A549 treated with DMSO at 1 μM for 4 hours (cell line): ENCODE measurements around the gene GAS2. TPM values are rescaled to one million over a fixed set of nuclear protein-coding genes. Genes with fewer than 3 reads are reported as not detected.

Experiments
- total RNA-seq: library from RNA; stranded (reverse); fragments of 200-300 nt; extraction: Qiagen RNA extraction; gene quantifications from 5 replicates; pipeline ENCODE4 v1.2.3, GENCODE V29; 2022; ENCODE audit warnings: low read depth

The GAS2 gene
- total RNA-seq: 0.56 to 1.3 TPM (median 1.0 TPM) in 5 replicates

DNA sequence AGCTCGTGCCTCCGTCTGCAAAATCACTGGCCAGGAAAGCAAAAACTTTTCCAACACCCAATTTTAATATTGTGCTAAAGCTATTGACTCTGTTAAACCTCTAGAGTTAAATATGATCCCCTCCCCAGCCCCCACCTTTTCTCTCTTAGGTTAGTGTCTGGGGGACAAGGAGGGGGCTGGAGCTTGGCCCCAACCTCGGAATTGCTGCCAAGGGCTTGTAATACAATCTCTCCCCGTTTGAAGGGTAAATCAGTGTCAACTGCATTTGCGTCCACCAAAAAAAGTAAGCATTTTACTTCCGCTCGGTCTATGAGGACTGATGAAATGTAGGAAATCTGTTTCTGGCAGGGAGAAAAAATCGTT, at the start of gene GAS2:
Gene GAS2, plus strand, starts transcription at position 287 of the 363 bp plus-strand sequence. CDS start 8,259 bp downstream, outside the sequence.

DNA sequence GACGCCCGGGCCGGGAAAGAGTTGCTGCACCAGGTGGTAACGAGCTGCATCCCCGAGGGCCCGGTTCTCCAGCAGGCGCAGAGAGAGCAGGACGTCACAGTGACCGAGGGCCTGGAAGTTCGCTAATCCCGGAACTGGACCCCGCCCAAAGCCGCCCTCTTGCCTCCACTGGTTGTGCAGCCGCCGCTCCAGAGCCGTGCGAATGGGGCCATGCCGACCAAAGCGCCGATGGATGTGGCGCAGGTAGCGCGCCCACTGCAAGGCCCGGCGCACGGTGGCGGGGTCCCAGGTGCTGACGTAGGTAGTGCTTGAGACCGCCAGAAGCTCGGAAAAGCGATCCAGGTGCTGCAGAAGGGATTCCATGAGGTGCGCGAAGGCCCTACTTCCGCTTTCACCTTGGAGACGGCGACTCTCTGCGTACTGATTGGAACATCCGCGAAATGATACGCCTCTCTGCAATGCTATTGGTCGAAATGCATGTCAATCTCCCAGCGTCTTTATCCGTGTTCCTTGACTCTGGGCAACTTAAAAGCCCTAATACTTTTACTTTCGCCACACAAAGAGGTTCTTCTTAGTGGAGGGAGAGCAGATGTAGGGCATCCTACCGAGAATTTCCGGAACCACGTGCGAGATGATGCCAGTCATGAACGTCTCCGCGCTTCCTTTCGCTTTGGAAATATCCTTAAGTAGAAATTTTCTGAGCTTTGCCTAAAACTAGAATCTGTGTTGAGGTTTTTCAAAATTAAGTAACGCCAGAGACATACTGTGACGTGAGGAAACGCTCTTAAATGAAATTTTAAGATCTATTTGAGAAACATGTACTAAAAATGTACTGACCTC, 40.7 kb upstream of the GAS2 start, which contains the start of gene FANCF:
Gene FANCF, minus strand, starts transcription at position 376 of the 840 bp plus-strand sequence. Its CDS starts 13 bp downstream, at position 363.

DNA sequence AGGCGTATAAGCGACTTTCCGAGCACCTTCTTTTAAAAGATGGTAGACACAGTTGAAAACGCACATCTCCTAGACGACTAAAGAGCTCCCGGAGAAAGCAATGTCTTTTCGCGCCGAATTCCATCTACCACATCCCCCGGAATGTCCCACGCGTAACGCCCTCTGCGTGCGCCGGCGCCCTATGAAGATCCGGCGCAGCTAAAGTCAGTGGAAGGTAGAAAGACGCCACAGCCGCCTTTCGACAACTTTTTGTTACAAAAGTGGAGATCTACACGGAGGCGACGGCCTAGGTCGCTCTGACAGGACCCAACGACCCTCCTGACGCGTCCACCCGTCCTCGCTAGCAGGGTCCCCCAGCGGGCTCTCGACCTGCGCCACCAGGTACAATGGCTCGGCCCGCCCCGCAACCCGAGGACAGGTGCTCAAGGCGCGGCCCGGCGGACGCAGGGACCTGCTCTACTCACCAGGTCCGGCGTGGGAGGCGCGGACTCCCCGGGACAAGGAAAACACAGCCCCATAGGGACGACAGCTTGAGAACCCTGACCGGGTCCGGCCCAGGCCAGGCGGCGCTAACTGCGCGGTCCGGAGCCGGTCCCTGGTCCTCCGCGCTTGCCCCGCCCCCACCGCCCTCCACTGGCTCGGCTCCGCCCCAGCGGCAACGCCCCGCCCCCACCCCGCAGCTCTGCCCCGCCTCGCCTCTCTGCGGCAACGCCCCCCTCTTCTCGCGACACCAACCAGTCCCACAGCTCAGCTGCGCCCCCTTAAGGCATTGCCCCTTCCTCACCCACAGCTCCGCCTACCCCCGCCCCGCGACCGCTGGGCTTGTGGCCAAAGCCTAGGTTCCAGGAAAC, 163.0 kb downstream of the GAS2 start, which contains the start of gene SVIP:
Gene SVIP, minus strand, starts transcription at position 571 of the 851 bp plus-strand sequence. Its CDS starts 53 bp downstream, at position 518.

DNA sequence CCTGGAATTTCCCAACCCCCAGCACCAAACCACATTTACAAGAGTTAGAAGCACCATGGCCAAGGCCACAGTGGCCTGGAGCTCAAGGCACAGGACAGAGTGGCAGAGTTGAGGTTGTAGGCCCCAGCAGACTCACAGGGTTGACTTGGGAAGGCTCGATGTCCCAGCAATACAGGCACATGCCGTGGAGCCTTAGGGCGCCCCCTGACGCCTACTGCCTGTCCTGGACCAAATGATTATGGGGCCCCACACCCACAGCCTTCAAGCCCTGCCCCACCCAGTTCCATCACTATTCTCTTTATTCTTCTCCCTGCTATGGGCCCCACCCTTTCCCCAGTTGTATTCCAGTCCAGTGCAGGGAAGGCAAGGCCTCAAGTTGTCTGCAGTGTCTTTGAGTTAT, 193.8 kb downstream of the GAS2 start, which contains the start of gene CCDC179:
Gene CCDC179, minus strand, starts transcription at position 234 of the 400 bp plus-strand sequence. Its CDS starts 53 bp downstream, at position 181.

Other genes with a start within 250 kb of the GAS2 start
- 7.2 to 9.8 TPM (median 7.9 TPM) in 5 replicates for gene FANCF, start 40.8 kb upstream of the GAS2 start, total RNA-seq
- 7.6 to 19.5 TPM (median 16.2 TPM) in 5 replicates for gene SVIP, start 163.2 kb downstream of the GAS2 start, total RNA-seq
- gene CCDC179, start 193.9 kb downstream of the GAS2 start, total RNA-seq: not detected in 5 replicates